Sigmoid colon (tissue), 3 donors: ENCODE data around the gene CDX1.

ENCODE experiments used
- POLR2A ChIP-seq, 2 donors: fragments of 450-650 bp; IDR thresholded peaks; one replicate each; pipeline ENCODE4 v1.6.1; 2016; ENCODE audit warnings: antibody characterized with exemption in 2 of 2, mild to moderate bottlenecking in 2 of 2, moderate library complexity in 2 of 2
- TF ChIP-seq, protein P1 (sequence below), 4 experiments: fragments of 450-650 bp in 3 of 4; fragments of 200-600 bp in 1 of 4; IDR thresholded peaks; one replicate each; pipeline ENCODE4 v1.5.1; 2016 to 2019; ENCODE audit warnings: antibody characterized with exemption in 4 of 4, mild to moderate bottlenecking in 3 of 4, moderate library complexity in 2 of 4

DNA sequence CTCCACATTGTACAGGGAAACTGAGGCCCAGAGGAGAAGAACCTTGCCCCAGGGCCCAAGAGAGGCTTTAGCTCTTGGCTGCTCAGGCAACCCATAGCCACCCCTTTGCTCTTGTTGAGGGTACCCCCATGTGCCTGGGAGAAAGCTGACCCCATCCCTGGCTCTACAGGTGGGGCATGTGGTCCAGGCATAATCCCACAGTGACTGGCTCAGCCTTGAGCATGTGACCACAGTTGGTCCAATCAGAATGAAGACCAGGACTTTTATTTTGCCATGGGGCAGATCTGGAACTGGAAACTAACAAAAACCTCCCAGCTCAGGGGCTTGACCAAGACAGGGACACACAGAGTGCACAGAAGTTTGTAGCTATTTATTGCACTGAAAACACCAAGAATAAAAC, 52.6 kb downstream of the CDX1 start:
- TF ChIP-seq, protein P1, sequence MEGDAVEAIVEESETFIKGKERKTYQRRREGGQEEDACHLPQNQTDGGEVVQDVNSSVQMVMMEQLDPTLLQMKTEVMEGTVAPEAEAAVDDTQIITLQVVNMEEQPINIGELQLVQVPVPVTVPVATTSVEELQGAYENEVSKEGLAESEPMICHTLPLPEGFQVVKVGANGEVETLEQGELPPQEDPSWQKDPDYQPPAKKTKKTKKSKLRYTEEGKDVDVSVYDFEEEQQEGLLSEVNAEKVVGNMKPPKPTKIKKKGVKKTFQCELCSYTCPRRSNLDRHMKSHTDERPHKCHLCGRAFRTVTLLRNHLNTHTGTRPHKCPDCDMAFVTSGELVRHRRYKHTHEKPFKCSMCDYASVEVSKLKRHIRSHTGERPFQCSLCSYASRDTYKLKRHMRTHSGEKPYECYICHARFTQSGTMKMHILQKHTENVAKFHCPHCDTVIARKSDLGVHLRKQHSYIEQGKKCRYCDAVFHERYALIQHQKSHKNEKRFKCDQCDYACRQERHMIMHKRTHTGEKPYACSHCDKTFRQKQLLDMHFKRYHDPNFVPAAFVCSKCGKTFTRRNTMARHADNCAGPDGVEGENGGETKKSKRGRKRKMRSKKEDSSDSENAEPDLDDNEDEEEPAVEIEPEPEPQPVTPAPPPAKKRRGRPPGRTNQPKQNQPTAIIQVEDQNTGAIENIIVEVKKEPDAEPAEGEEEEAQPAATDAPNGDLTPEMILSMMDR (IDR thresholded peaks at IDR 0.05), result no peak
- TF ChIP-seq POLR2A (IDR thresholded peaks at IDR 0.05), result no peak
